NB4 (cell line): ENCODE results near the gene TELO2.

Experiments used
- CTCF ChIP-seq: IDR thresholded peaks from one replicate; pipeline ENCODE4 v1.5.1; 2012; ENCODE audit warnings: low read depth, low read length
- MAX ChIP-seq: IDR thresholded peaks from 2 replicates; pipeline ENCODE4 v1.6.1; 2011; ENCODE audit warnings: low read depth, low read length
- POLR2A ChIP-seq: IDR thresholded peaks from 2 replicates; pipeline ENCODE4 v1.6.1; 2011; ENCODE audit warnings: mild to moderate bottlenecking; ENCODE audit not compliant: insufficient read length; ENCODE audit errors: extremely low read depth

GRCh38 chr16:1458977-1459341 is 34.2 kb upstream of the TELO2 start:
- no peak for TF ChIP-seq CTCF
- TF ChIP-seq MAX = no peak
- no peak for TF ChIP-seq POLR2A
